Endothelial cell of hepatic sinusoid (primary cell): ENCODE results near the gene GLYR1.
"Not testable (repeated sequence)": the region's sequence is repeated elsewhere in the genome, so short reads cannot be mapped to it uniquely, and the experiment has no call there.

ENCODE experiments used
- in situ Hi-C: cut with HindIII; loops from 2 replicates; pipeline ENCODE4 v1.10.0; 2017; ENCODE audit warnings: low sequenced_read_pairs

Gene GLYR1

DNA sequence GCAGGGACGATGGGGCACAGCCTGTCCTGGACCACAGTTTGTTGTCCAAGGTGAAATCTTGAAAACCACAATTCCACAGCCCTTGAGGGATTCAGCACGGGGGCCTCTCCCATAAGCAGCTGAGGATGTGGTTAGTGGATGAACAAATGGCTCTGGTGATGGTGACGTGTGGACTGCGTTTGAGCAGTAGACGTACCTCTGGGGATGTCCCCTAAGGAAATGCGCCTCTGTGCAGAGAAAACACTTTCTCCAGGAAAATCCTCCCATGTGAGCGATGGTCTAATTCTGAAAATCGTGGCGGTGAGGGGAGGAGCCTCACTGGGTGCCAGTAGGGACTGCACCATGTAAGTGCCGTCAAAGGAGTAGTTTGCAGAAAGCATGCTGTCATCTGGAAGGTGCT is 56.2 kb downstream of the GLYR1 start:
- in situ Hi-C loops: no loop called here

DNA sequence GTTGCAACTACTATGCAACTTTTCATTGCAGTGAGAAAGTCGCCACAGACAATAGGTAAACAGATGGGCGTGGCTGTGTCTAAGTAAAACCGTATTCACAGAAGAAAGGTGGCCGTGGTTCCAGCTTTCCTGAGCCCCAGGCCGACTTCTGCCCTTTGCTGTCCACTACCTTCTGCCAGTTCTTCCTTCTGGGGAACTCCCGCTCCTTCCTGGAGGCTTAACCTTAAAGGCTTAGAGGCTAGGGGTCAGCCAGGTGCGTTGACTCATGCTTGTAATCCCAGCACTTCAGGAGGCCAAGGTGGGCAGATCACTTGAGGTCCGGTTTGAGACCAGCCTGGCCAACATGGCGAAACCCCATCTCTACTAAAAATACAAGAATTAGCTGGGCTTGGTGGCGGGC is 56.8 kb downstream of the GLYR1 start:
- in situ Hi-C loops: no loop called here

DNA sequence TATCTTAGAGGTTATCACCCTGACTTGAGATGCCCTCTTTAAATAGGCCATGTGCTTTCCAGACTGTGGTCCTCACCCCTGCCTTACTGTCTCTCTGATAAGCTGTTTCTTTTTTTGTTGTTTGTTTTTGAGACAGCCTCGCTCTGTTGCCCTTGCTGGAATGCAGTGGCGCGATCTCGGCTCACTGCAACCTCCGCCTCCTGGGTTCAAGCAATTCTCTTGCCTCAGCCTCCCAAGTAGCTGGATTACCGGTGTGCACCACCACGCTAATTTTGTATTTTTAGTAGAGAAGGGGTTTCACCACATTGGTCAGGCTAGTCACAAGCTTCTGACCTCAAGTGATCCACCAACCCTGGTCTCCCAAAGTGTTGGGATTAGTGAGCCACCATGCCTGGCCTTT is 58.2 kb downstream of the GLYR1 start:
- in situ Hi-C loops: no loop called here

DNA sequence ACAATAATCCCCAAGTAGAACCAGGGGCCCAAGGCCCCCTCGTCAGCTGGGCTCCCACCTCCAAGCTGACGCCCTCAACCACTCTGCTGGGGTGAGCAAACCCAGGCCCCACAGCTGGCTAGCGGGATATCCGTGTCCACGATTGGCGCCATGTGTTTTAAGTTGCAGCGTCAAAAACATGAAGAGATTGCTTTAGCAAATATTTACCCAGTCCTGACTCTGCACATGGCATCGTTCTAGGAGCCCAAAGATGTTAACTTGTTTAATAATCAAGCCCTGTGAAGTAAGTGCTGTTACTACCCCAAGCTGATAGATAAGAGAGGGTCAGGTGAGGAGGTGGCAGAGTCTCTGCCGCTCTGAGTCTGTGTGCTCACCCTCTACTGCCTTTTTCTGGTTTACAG is 58.6 kb downstream of the GLYR1 start:
- in situ Hi-C loops: no loop called here

DNA sequence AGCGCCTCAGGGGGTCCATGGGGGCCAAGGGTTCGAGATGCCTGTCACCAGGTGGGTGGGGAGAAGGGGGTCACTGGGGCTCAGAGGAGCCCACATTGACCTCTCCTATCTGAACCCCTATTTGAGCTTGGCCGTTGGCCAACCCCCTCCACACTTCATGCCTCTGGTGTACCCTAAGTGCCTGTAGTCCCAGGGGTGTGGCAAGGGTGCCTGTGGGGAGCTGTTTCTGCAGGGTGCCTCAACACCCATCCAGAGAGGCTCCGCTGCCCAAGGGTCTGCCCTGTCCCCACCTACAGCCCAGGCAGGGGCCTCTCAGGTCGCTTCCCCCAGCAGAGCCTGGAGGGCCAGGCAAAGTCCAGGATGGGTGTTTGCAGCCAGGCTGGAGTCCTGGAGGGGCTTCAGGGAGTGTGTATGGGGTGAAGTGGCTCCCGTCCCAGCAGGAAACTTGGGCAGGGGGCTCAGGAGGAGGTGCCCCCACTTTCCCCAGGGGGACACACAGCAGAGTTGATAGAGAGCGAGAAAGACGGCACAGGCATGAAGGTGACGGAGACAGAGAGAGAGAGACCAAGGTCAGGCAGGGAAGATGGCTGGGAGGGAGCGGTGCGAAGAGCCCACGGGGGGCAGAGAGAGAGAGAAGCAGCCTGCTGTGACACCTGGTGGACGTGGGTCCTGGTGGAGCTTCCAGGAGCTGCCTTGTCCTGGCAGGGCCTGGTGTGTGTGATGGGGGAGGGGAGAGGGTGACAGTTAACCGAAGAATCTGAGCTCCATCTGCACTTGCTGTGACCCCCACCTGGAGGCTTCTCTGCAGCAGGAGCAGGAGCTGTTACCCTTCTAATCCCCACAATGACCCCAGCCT is 59.2 kb downstream of the GLYR1 start, which contains the start of gene SEPTIN12:
TSS of gene SEPTIN12 (minus strand) at position 719 of the 856 bp plus-strand sequence. CDS start at position 19, 700 bp downstream.
- in situ Hi-C loops: no loop called here

DNA sequence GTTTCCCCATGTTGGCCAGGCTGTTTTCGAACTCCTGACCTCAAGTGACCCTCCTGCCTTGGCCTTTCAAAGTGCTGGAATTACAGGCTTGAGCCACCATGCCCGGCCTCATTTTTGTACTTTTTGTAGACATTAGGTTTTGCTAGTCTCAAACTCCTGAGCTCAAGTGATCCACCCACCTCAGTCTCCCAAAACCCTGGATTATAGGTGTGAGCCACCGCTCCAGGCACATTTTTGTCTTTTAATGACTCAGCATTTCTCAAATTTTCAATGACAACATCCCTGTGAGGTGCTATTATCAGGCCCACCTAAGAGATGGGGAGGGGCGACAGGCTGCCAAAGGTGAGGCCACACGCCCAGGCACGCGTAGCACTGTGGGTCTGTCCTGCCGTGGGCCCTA is 60.0 kb downstream of the GLYR1 start:
- in situ Hi-C loops: no loop called here

DNA sequence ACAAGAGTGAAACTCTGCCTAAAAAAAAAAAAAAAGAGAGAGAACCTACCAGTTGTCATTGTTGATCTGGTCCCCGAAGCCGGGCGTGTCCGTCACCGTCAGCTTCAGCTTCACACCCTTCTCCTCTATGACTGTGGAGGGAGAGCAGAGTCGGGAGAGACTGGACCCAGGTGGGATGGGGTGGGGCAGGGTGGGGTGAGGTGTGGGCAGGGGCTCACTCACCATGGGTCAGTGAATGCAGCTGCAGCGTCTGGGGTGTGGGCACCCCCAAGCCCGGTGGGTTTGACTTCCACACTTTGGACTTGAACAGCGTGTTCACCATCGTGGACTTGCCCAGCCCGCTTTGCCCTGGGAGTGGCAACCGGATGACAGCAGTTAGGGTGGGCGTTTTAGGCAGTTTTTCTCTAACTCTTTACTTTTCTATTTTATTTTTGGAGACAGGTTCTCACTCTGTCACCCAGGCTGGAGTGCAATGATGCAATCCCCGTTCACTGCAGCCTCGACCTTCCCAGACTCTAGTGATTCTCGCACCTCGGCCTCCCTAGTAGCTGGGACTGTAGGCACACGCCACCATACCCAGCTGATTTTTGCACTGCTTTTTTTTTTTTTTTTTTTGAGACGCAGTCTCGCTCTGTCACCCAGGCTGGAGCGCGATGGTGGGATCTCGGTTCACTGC is 61.2 kb downstream of the GLYR1 start:
- in situ Hi-C loops: no loop called here

DNA sequence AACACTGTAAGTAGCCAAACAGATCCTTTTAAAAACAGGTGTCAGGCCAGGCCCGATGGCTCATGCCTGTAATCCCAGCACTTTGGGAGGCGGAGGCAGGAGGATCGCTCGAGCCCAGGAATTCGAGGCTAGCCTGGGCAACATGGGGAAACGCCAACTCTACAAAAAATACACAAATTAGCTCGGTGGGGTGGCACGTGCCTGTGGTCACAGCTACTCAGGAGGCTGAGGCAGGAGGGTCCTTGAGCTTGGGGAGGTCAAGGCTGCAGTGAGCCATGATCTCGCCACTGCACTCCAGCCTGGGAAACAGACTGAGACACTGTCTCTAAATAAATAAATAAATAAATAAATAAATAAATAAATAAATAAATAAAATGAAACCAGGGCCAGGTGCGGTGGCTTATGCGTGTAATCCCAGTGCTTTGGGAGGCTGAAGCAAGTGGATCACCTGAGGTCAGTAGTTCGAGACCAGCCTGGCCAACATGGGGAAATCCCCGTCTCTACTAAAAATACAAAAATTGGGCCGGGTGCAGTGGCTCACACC is 62.6 kb downstream of the GLYR1 start:
- in situ Hi-C loops: not testable (repeated sequence)

DNA sequence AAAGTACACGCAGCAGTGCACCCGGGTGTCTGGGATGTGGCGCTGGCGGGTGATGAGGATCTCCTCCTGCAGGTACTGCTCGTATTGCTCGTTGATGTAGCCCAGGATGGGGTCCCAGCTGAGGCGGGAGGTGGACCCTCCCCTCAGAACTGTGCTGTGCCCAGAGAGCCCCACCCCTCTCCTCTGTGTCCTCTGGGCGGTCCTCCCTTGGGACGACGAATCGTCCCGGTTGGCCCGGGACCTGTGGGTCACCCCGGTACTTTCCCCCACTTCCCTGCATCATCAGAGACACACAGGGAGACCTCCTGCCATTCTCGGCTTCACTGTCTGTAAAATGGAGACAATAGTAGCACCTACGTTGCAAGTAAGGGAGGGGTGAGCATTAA is 63.1 kb downstream of the GLYR1 start:
- in situ Hi-C loops: no loop called here

DNA sequence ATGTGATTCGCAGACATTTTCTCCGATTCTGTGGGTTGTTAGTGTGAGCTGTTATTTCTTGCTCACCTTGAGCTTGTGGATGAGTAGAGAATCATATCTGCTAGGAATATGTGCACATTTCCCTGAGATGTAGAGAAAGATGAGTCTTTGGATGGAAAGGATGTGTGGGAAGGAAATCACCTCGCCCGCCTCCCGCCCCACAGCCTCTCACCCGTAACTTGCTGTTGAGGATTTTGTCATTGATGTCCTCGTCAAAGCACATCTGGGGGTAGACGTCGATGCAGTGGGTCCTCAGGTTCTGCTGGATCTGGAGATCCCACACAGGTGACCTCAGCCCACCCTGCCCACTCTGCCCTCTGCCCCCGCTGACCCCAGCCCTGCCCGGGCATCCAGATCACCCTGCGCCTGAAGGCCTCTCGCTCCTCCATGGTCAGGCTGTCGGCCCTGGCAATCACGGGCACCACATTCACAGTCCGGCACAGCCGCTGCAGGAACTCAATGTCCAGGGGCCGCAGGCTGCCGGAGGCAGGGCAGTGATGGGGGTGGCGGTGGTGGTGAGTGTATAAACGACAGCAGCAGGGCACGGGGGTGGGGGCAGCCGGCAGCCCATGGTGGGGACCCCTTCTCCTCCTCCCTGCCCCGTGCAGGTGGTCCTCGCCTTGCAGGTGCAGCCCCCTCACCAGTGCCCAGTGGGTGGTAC is 63.7 kb downstream of the GLYR1 start:
- in situ Hi-C loops: no loop called here

DNA sequence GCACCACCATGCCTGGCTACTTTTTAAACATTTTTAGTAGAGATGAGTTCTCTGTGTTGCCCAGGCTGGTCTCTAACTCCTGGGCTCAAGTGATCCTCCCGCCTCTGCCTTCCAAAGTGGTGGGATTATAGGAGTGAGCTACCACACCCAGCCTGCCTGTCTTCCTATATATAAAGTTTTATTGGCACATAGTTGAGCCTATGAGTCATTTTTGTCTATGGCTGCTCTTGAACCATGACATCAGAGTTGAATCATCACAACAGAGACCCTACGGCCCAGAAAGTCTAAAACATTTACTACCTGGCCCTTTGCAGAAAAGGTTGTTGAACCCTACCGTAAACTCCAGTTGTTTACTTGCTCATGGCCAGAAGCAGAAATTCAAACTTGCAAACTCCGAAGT is 66.9 kb downstream of the GLYR1 start:
- in situ Hi-C loops: no loop called here

DNA sequence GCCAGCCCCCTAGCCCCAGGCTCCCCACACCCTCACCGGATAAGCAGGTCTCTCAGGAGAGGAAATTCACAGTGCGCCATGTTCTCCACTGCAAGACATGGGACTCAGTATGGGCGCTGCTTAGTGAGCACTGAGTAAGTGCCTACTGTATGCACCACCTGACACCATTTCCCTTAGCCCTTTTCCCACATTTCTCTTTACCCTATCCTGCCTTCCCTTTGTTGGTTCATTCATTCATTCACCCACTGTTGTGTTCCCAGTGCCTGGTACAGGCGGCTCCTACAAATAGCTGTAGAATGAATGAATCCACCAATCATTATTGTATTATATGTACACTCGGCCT is 69.1 kb downstream of the GLYR1 start:
- in situ Hi-C loops: no loop called here

DNA sequence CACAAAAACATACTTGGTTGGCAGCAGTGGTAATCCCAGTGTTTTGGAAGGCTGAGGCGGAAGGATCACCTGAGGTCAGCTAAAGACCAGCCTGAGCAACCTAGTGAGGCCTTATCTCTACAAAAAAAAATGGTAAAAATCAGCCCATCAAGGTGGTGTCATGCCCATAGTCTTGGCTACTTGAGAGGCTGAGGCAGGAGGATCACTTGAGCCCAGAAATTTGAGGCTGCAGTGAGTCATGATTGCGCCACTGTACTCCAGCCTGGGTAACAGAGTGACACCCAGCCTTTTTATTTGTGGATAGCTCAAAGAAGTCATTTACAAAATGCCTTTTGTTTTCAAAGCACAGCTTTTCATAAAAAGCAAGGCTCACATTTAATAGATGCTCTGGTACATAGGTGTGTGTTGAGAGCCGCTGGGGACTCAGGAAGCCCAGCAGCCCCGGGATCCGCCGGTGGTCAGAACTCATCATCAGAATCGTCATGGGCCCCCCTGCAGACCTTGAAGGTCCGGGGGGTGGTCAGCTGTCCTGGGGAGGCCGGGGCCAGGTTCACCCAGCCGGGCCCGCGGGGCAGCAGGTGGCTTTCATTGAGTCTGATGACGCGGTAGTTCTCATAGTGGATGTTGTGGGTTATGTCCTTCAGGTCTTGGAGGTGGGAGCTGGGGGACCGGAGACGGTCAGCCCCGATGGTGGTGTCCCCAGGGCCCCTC is 69.6 kb downstream of the GLYR1 start:
- in situ Hi-C loops: no loop called here

DNA sequence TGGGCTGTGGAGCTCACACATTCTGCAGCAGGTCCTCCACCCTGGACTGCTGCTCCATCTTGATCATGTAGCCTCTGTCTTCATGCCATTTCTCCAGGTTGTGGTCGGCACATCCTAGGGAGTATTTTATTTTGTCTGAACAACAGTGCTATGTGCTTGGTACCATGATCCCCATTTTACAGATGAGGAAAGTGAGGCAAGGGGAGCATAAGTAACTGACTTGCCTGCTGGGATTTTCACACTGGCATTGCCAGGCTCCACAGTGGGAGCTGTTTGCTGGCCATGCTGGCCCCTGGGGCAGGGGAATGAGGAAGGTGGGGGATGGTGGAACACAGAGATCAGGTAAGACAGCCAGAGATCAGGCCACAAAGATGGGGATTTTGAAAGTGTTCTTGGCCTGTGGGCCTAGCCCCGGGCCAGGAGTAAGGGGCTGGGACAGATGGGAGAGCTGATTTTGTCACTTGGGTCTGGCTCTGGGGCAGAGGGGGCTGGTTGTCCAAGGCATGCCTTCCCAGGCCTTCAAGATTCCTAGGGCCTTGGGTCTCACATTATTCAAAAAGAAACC is 70.9 kb downstream of the GLYR1 start:
- in situ Hi-C loops: no loop called here

DNA sequence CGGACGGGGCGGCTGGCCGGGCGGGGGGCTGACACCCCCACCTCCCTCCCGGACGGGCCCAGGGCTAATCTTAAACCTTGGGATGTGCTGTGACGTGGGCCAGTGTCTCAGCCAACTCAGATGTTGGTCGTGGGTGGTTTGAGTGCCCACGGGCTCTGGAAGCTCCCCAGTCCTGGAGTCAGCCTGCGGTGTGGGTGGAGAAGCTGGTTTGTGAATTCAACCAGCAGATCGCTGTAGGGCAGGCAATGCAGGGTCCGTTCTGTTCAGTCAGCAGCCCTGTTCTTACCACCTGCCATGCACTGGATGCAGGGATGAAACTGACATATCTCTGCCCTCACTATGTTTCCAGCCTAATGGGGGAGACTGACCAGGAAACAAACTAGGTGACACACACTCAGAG is 72.1 kb downstream of the GLYR1 start:
- in situ Hi-C loops: no loop called here

DNA sequence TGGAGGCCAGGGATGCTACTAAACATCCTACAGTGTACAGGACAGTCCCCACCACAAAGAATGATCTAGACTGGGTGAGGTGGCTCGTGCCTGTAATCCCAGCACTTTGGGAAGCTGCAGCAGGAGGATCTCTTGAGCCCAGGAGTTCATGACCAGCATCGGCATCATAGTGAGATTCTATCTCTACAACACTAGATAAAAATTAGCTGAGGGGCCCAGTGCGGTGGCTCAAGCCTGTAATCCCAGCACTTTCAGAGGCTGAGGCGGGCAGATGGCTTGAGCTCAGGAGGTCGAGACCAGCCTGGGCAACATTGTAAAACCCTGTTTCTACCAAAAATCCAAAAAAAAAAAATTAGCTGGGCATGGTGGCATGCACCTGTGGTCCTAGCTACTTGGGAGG is 74.7 kb downstream of the GLYR1 start:
- in situ Hi-C loops: no loop called here

DNA sequence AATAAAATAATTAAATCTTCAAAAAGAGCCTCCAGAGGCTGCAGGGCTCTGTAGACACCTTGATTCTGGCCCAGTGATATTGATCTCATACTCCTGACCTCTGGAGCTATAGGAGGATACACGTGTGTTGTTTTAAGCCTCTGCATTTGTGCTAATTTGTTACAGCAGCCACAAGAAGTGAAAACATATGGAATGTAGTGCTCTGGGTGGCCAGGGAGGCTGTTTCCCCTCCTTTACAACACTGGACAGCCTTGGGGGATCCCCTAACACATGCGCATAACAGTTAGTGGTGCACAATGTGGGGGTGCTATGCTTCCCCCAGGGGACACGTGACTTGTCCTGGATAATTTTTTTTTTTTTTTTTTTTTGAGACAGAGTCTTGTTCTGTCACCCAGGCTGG is 75.4 kb downstream of the GLYR1 start:
- in situ Hi-C loops: no loop called here

DNA sequence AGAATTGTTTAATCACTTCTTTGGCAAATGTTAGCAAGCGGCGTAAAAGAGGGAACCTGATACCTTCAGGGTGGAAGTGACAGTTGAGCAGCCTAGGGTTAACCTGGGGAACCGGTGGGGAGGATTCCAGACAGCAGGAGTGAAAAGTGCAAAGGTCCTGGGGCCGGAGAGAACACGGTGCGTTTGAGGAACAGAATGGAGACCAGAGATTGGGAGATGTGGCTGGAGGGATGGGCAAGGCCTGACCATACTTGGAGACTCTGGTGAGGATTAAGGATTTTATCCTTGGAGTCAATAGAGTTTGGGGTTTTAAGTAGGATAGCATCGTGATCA is 77.8 kb downstream of the GLYR1 start:
- in situ Hi-C loops: loop anchor here (5.0 kb wide), 1 partner anchor 63 kb away; no protein-coding TSS in a partner anchor

DNA sequence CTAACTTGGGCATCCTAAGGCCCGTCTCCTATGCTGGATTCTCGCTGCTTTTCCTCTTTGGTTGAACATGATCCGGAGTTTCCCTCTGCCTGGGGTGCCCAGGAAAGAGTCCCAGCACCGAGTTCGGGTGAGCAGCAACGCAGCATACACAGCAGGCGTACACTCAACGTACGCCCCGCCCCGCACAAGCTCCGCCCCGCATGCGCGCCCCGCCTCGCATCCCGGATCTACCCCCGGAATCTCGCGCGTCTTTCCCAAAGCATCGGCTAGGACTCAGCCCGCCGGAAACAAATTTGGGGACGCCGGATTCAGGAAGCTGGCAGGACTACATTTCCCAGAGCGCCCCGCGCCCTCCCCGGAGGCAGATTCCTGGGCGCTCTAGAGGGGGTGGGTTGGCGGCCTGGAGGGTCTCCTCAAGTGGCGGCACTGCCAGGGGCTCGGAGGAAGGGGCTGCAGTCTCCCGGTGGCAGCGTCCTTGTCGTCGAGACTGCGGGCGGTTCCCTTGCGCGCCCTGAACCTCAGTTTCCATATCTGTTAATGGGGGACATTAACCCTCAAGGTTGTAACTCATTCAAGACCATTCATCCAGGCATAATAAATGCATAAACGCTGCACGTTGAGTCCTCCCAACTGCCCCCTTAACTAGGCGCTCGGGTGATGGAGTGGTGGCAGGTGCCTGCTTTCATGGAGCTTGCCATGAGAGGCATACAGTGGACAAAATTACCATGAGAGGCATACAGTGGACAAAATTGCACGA is 78.4 kb downstream of the GLYR1 start:
- in situ Hi-C loops: loop anchor here (5.0 kb wide), 1 partner anchor 64 kb away; no protein-coding TSS in a partner anchor
